Osteoblast (primary cell): Measurements from ENCODE around the gene CLDN7. TPM values are rescaled to one million over a fixed set of nuclear protein-coding genes. Genes with fewer than 3 reads are reported as not detected.
A peak's percentile ranks its signal among the peaks of the same experiment; 100 is the strongest.

ENCODE experiments used
- DNase-seq: peaks from one replicate; pipeline ENCODE4 v3.0.0; 2011; ENCODE audit warnings: low spot score, mixed read lengths; ENCODE audit not compliant: insufficient read length; ENCODE audit errors: missing footprints
- H2AFZ ChIP-seq: 2 replicates; pipeline ENCODE4 v1.6.0; 2011; ENCODE audit warnings: mild to moderate bottlenecking, low read length
- H3K27ac ChIP-seq: 2 replicates; pipeline ENCODE4 v1.5.1; 2011; ENCODE audit warnings: mild to moderate bottlenecking, low read depth, low read length, moderate library complexity
- H3K27me3 ChIP-seq: 2 replicates; pipeline ENCODE4 v1.6.0; 2012; ENCODE audit warnings: mild to moderate bottlenecking, control low read depth, inconsistent platforms, low read length, moderate library complexity; ENCODE audit not compliant: insufficient read depth
- H3K36me3 ChIP-seq: 2 replicates; pipeline ENCODE4 v1.5.1; 2011; ENCODE audit warnings: mild to moderate bottlenecking, low read length, control low read depth, moderate library complexity; ENCODE audit not compliant: insufficient read depth
- H3K4me1 ChIP-seq: 2 replicates; pipeline ENCODE4 v1.5.1; 2011; ENCODE audit warnings: mild to moderate bottlenecking, low read length, control low read depth, moderate library complexity; ENCODE audit not compliant: insufficient read depth
- H3K4me2 ChIP-seq: 2 replicates; pipeline ENCODE4 v1.6.0; 2011; ENCODE audit warnings: mild to moderate bottlenecking, low read length; ENCODE audit not compliant: insufficient read depth
- H3K4me3 ChIP-seq: fragments of 200-600 bp; sonication (generic); 3 replicates; pipeline ENCODE4 v1.5.1; 2012; ENCODE audit warnings: mild to moderate bottlenecking, low read length, inconsistent platforms; ENCODE audit not compliant: insufficient read depth
- H3K79me2 ChIP-seq: 2 replicates; pipeline ENCODE4 v1.6.0; 2012; ENCODE audit warnings: mild to moderate bottlenecking, low read length, control low read depth, inconsistent platforms; ENCODE audit not compliant: insufficient read depth
- H3K9me3 ChIP-seq: 2 replicates; pipeline ENCODE4 v1.5.1; 2011; ENCODE audit warnings: low read depth, low read length, control low read depth
- H4K20me1 ChIP-seq: 2 replicates; pipeline ENCODE4 v1.6.0; 2012; ENCODE audit warnings: mild to moderate bottlenecking, low read length, control low read depth; ENCODE audit not compliant: insufficient read depth
- total RNA-seq: library from RNA; depleted of rRNA; stranded (reverse); fragments of >200 nt; gene quantifications from 2 replicates; pipeline ENCODE4 v1.2.3, GENCODE V29; 2012
- TF ChIP-seq, protein P1 (sequence below): IDR thresholded peaks from 2 replicates; pipeline ENCODE4 v1.5.1; 2011; ENCODE audit warnings: mild to moderate bottlenecking, low read depth, low read length, moderate library complexity; ENCODE audit errors: extremely low read depth

CLDN7 gene
- total RNA-seq, 1 donor, result 0.36 TPM

DNA sequence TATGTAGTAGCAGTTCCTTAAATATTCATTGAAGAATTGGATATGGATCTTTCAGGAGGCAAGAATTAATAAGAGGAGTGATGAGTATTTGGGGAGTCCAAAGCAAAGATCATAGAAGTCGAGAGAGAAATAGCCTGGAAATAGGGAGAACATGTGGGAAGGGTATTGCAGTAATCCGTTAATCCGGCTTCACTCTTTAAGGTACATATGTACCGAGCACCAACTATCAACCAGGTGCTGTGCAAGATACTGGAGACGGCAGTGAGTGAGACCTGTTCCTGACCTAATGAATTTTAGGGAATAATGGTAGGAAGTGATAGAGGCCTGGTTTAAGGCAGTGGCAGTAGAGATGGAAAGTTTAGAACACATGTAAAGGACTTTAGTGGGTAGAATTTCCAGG, 9.2 kb downstream of the CLDN7 start:
- Histone ChIP-seq H2AFZ (peak overlapping the region; percentile 80), H3K27ac (peak overlapping the region; percentile 99), H3K79me2 (peaks cover 49% of the 10 kb centered on the region)

DNA sequence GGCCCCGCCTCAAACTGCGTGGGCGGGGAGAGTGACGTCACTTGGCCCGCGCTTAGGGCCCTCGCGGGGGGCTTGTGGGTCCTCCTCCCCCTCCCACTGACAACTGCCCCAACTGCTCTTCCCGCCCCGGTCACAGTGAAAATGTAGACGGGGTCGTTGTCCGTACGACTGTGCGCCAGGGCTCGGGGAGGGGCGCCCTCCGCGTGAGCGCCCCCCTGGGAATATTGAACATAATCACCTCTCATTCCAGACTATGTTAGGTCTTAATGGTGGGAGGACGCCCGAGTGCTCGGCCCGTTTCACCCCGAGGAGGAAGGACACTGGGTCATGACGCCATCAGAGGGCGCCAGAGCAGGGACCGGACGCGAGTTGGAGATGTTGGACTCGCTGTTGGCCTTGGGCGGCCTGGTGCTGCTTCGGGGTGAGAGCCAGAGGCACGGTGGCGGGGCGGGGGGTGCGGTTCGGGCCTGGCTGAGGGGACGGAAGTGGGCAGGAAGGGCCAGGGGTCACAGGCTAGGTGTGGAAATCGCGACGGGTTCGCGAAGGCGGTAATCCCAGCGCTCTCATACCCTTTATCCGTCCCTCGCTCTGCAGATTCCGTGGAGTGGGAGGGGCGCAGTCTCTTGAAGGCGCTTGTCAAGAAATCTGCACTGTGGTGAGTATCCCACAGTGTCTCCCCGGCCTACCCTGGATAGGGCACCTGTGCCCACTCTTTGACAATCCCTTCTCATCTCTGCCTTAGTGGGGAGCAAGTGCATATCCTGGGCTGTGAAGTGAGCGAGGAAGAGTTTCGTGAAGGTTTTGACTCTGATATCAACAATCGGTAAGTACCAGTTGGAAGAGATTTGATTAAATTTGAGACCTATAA, 9.9 kb downstream of the CLDN7 start, which contains the start of gene ELP5:
Gene ELP5, plus strand, starts transcription at position 40 of the 868 bp plus-strand sequence. Its CDS starts 336 bp downstream, at position 376.
- TF ChIP-seq, protein P1, sequence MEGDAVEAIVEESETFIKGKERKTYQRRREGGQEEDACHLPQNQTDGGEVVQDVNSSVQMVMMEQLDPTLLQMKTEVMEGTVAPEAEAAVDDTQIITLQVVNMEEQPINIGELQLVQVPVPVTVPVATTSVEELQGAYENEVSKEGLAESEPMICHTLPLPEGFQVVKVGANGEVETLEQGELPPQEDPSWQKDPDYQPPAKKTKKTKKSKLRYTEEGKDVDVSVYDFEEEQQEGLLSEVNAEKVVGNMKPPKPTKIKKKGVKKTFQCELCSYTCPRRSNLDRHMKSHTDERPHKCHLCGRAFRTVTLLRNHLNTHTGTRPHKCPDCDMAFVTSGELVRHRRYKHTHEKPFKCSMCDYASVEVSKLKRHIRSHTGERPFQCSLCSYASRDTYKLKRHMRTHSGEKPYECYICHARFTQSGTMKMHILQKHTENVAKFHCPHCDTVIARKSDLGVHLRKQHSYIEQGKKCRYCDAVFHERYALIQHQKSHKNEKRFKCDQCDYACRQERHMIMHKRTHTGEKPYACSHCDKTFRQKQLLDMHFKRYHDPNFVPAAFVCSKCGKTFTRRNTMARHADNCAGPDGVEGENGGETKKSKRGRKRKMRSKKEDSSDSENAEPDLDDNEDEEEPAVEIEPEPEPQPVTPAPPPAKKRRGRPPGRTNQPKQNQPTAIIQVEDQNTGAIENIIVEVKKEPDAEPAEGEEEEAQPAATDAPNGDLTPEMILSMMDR, result peak; percentile 27
- DNase-seq, result peak; percentile 98
- peaks cover 56% of the 10 kb centered on the region for H3K79me2 ChIP-seq

More for the DNA sequence above, 9.2 kb downstream of the CLDN7 start:
- DNase-seq, result no peak
- TF ChIP-seq, protein P1, result no peak
- Histone ChIP-seq H3K4me3 (peak overlapping the region; percentile 78), H3K4me2 (peak overlapping the region; percentile 97), H3K36me3 (peaks cover 29% of the 10 kb centered on the region), H3K4me1 (peaks cover 17% of the 10 kb centered on the region), H3K27me3 (no peaks in the 10 kb centered on the region), H4K20me1 (peaks cover 3% of the 10 kb centered on the region), H3K9me3 (no peaks in the 10 kb centered on the region)

DNA sequence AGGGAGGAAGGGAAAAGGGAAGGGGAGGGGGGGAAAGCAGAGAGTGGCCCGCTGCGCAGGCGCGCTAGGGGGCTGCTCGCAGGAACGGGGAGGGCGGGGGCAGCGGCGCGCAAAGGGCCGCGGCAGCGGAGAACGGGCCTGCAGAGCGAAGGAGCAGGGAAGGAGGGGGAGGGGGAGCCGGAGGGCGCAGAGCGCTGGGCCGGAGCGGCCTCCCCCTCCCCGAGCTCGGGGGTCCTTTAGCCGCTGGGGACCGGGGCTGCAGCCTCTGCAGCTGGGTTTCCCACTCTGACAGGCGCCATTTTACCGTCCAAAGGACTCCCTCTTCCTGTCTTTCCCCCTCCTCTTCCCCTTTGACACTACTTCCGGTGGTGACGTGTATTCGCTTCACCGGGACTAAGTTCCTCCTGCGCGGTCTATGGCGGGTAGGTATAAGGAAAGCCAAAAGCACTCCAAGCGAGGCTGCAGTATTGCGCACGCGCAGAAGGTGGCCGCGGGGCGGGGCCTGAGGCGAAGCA, 10.6 kb downstream of the CLDN7 start, which contains the start of gene CTDNEP1:
Gene CTDNEP1, minus strand, starts transcription at position 74 of the 515 bp plus-strand sequence. CDS start 438 bp downstream, outside the sequence.
- peaks cover 29% of the 10 kb centered on the region for H3K36me3 ChIP-seq

More for the DNA sequence above, 9.9 kb downstream of the CLDN7 start, which contains the start of gene ELP5:
- peaks cover 17% of the 10 kb centered on the region for H3K4me1 ChIP-seq
- peak within 1 kb of the TSS; percentile 80 for H2AFZ ChIP-seq
- H3K36me3 ChIP-seq, result peaks cover 29% of the 10 kb centered on the region
- H3K4me3 ChIP-seq, result peak within 1 kb of the TSS; percentile 78
- H4K20me1 ChIP-seq, result peaks cover 3% of the 10 kb centered on the region
- H3K27me3 ChIP-seq, result no peaks in the 10 kb centered on the region
- peak within 1 kb of the TSS; percentile 97 for H3K4me2 ChIP-seq
- no peaks in the 10 kb centered on the region for H3K9me3 ChIP-seq
- H3K27ac ChIP-seq, result peak within 1 kb of the TSS; percentile 99

More for the DNA sequence above, 10.6 kb downstream of the CLDN7 start, which contains the start of gene CTDNEP1:
- H3K9me3 ChIP-seq, result no peaks in the 10 kb centered on the region
- peaks cover 3% of the 10 kb centered on the region for H4K20me1 ChIP-seq
- peak within 1 kb of the TSS; percentile 99 for H3K27ac ChIP-seq
- H3K79me2 ChIP-seq, result peaks cover 63% of the 10 kb centered on the region
- DNase-seq, result peak; percentile 99
- H3K4me2 ChIP-seq, result peak within 1 kb of the TSS; percentile 97
- TF ChIP-seq, protein P1, result no peak
- peak within 1 kb of the TSS; percentile 78 for H3K4me3 ChIP-seq
- peaks cover 17% of the 10 kb centered on the region for H3K4me1 ChIP-seq
- no peaks in the 10 kb centered on the region for H3K27me3 ChIP-seq
- peak within 1 kb of the TSS; percentile 80 for H2AFZ ChIP-seq
